Measurements from ENCODE around the gene SLC30A3.
A peak's percentile ranks its signal among the peaks of the same experiment; 100 is the strongest.

The SLC30A3 gene

GRCh38 chr2:27236136-27236535, 26.7 kb downstream of the SLC30A3 start:
- no peak for DNase-seq (ENCODE audit: low spot score)
- FAIRE-seq: no peak

GRCh38 chr2:27233341-27233740, 29.5 kb downstream of the SLC30A3 start:
- DNase-seq (ENCODE audit: low spot score) (no peak), FAIRE-seq (no peak)

GRCh38 chr2:27231921-27232320, 30.9 kb downstream of the SLC30A3 start:
- no peak for DNase-seq (ENCODE audit: low spot score)
- no peak for FAIRE-seq

- no peak for FAIRE-seq
- DNase-seq (ENCODE audit: low spot score): no peak
Observed at GRCh38 chr2:27227501-27227900, 35.3 kb downstream of the SLC30A3 start.

- DNase-seq (ENCODE audit: low spot score): no peak
- FAIRE-seq: no peak
Observed at GRCh38 chr2:27225526-27225925, 37.3 kb downstream of the SLC30A3 start.

- FAIRE-seq: no peak
- no peak for DNase-seq (ENCODE audit: low spot score)
Observed at GRCh38 chr2:27223416-27223815, 39.4 kb downstream of the SLC30A3 start.

- FAIRE-seq (no peak), DNase-seq (ENCODE audit: low spot score) (no peak)
Observed at GRCh38 chr2:27222407-27222806, 40.4 kb downstream of the SLC30A3 start.

GRCh38 chr2:27221166-27221565, 41.7 kb downstream of the SLC30A3 start:
- no peak for FAIRE-seq

GRCh38 chr2:27220091-27220490, 42.8 kb downstream of the SLC30A3 start:
- no peak for FAIRE-seq

More at GRCh38 chr2:27221166-27221565, 41.7 kb downstream of the SLC30A3 start:
- DNase-seq (ENCODE audit: low spot score): no peak

GRCh38 chr2:27219091-27219490, 43.8 kb downstream of the SLC30A3 start:
- FAIRE-seq: no peak
- no peak for DNase-seq (ENCODE audit: low spot score)

More at GRCh38 chr2:27220091-27220490, 42.8 kb downstream of the SLC30A3 start:
- no peak for DNase-seq (ENCODE audit: low spot score)

- FAIRE-seq (no peak), DNase-seq (ENCODE audit: low spot score) (no peak)
Observed at GRCh38 chr2:27218614-27219013, 44.2 kb downstream of the SLC30A3 start.

GRCh38 chr2:27217173-27218121, 45.4 kb downstream of the SLC30A3 start, which contains the start of gene CAD:
CAD (plus strand) TSS chr2:27217369; CDS start chr2:27217552, 183 bp downstream.
- FAIRE-seq (peak; percentile 55), DNase-seq (ENCODE audit: low spot score) (peak; percentile 97)

GRCh38 chr2:27216416-27217137, 46.3 kb downstream of the SLC30A3 start:
- FAIRE-seq (no peak), DNase-seq (ENCODE audit: low spot score) (no peak)

GRCh38 chr2:27214941-27215340, 47.9 kb downstream of the SLC30A3 start:
- FAIRE-seq (no peak), DNase-seq (ENCODE audit: low spot score) (no peak)

GRCh38 chr2:27212626-27213471, 50.0 kb downstream of the SLC30A3 start:
- peak; percentile 36 for DNase-seq (ENCODE audit: low spot score)
- no peak for FAIRE-seq

- FAIRE-seq: peak; percentile 59
- peak; percentile 98 for DNase-seq (ENCODE audit: low spot score)
Observed at GRCh38 chr2:27211943-27212625, 50.8 kb downstream of the SLC30A3 start, which contains the start of the genes ATRAID and SLC5A6. ATRAID (plus strand) TSS chr2:27212041; CDS start chr2:27212369, 328 bp downstream. SLC5A6 (minus strand) TSS chr2:27212268; CDS start chr2:27207650, 4,618 bp downstream.

- peak; percentile 9 for FAIRE-seq
- DNase-seq (ENCODE audit: low spot score): no peak
Observed at GRCh38 chr2:27211241-27211942, 51.5 kb downstream of the SLC30A3 start.

- FAIRE-seq: no peak
- DNase-seq (ENCODE audit: low spot score): no peak
Observed at GRCh38 chr2:27209621-27210401, 53.0 kb downstream of the SLC30A3 start.

- FAIRE-seq (no peak), DNase-seq (ENCODE audit: low spot score) (no peak)
Observed at GRCh38 chr2:27208486-27209050, 54.3 kb downstream of the SLC30A3 start.

Data from urothelium cell line (cell line).